K562 (cell line): Measurements from ENCODE around the gene CAMK1D.

Experiments
- CEBPB ChIP-seq: fragments of 450-650 bp; IDR thresholded peaks from 2 replicates; pipeline ENCODE4 v1.6.1; 2016; ENCODE audit warnings: missing genetic modification characterization, missing compliant biosample characterization
- CREB1 ChIP-seq, 2 experiments: sonication (generic) in 1 of 2; formaldehyde crosslinking in 1 of 2; IDR thresholded peaks; 2 replicates each; pipeline versions ENCODE4 v1.6.1 to v1.8.0; 2012 to 2022; ENCODE audit warnings: inconsistent platforms in 1 of 2, mild to moderate bottlenecking in 1 of 2, missing genetic modification reagents in 1 of 2, moderate library complexity in 1 of 2
- FOS ChIP-seq: IDR thresholded peaks from 3 replicates; pipeline ENCODE4 v1.6.1; 2011; ENCODE audit not compliant: insufficient read length; ENCODE audit errors: extremely low read depth
- FOXA1 ChIP-seq: fragments of 450-650 bp; IDR thresholded peaks from 2 replicates; pipeline ENCODE4 v1.6.1; 2016; ENCODE audit warnings: mild to moderate bottlenecking, borderline replicate concordance
- GTF2E2 ChIP-seq: fragments of 200-800 bp; sonication (Bioruptor generic); IDR thresholded peaks from 2 replicates; pipeline ENCODE4 v1.6.1; 2016; ENCODE audit warnings: missing genetic modification characterization, missing compliant biosample characterization
- HCFC1 ChIP-seq: IDR thresholded peaks from 2 replicates; pipeline ENCODE4 v1.6.1; 2012; ENCODE audit warnings: low read depth, low read length, improper control_type of control experiment
- POLR2A ChIP-seq: fragments of 450-650 bp; conservative IDR thresholded peaks from 2 replicates; pipeline ENCODE4 v1.6.1; 2016
- SMC3 ChIP-seq: conservative IDR thresholded peaks from 2 replicates; pipeline ENCODE4 v1.6.1; 2011; ENCODE audit warnings: low read depth, low read length, improper control_type of control experiment; ENCODE audit not compliant: insufficient read depth
- SOX6 ChIP-seq: fragments of 450-650 bp; IDR thresholded peaks from 2 replicates; pipeline ENCODE4 v1.6.1; 2014; ENCODE audit warnings: mild to moderate bottlenecking
- ZNF274 ChIP-seq: IDR thresholded peaks from 2 replicates; pipeline ENCODE4 v1.6.1; 2011; ENCODE audit warnings: low read depth, mild to moderate bottlenecking, low read length, moderate library complexity, borderline replicate concordance
- TF ChIP-seq, protein P1 (sequence below), 3 experiments: IDR thresholded peaks in 2 of 3; conservative IDR thresholded peaks in 1 of 3; 2 replicates each; pipeline ENCODE4 v1.5.1; 2011 to 2012; ENCODE audit warnings: low read length in 3 of 3, mild to moderate bottlenecking in 3 of 3, control low read depth in 2 of 3, improper control_type of control experiment in 1 of 3, inconsistent platforms in 1 of 3, low read depth in 1 of 3, mixed read lengths in 1 of 3, moderate library complexity in 1 of 3; ENCODE audit not compliant: insufficient read depth in 2 of 3
- TF ChIP-seq, protein P2 (sequence below): IDR thresholded peaks from 3 replicates; pipeline ENCODE4 v1.6.1; 2011; ENCODE audit warnings: borderline replicate concordance, mild to moderate bottlenecking; ENCODE audit not compliant: insufficient read length, insufficient read depth
- TF ChIP-seq, protein P3 (sequence below): fragments of 250-450 bp; sonication (Bioruptor Pico); IDR thresholded peaks from 2 replicates; pipeline ENCODE4 v1.4.0; 2020; ENCODE audit warnings: mild to moderate bottlenecking, moderate library complexity

DNA sequence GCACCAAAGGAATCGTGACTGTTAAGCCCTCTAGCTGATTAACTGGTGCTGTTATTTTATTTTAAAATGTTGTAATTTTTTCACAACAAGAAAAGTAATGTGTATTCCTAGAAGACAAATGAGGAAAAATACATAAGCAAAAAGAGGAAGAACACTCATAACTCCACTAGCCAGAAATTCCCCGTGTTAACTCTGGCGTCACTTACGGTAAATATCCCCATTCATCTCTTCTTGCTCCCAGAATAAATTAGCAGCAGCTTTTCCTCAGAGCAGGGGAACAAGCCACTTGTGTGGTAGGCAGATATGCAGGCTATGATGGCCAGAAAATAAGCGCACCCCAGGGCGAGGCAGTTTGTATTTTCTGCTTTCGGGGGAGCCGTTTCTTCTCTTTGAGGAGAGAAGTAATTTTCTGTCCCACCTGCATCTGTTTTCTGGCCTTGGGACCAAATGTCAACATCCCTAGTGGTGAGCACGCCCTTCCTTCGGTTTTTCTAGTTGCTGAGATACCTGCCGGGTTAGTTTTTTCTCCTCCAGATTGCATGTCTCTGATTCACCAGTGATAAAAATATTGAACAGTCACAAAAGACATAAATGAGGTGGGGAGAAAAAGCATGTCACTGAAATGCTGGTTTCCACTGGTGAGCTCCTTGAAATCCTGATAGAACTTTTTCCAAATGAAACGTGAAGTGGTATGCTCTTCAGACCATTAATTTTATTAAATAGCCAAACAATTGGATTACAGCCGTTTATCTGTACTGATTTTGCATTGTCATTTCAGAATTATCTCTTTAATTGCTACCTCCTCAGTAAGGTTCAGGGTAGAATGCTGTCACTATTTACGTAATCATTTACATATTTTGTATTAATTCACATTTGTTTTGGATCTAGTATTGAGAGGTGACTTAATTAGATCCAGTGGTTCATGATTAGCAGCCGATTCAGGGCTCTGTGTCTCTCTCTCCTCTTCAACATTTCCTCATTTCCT is 268.1 kb downstream of the CAMK1D start:
- TF ChIP-seq FOXA1 (no peak), POLR2A (no peak), CEBPB (no peak), SOX6 (no peak), GTF2E2 (tag) (no peak), HCFC1 (no peak), CREB1 (IDR thresholded peaks at IDR 0.05) (no peak), CREB1 (CRISPR knock-in tag; IDR thresholded peaks at IDR 0.05) (no peak), ZNF274 (no peak), FOS (no peak), SMC3 (no peak)
- TF ChIP-seq, protein P1, sequence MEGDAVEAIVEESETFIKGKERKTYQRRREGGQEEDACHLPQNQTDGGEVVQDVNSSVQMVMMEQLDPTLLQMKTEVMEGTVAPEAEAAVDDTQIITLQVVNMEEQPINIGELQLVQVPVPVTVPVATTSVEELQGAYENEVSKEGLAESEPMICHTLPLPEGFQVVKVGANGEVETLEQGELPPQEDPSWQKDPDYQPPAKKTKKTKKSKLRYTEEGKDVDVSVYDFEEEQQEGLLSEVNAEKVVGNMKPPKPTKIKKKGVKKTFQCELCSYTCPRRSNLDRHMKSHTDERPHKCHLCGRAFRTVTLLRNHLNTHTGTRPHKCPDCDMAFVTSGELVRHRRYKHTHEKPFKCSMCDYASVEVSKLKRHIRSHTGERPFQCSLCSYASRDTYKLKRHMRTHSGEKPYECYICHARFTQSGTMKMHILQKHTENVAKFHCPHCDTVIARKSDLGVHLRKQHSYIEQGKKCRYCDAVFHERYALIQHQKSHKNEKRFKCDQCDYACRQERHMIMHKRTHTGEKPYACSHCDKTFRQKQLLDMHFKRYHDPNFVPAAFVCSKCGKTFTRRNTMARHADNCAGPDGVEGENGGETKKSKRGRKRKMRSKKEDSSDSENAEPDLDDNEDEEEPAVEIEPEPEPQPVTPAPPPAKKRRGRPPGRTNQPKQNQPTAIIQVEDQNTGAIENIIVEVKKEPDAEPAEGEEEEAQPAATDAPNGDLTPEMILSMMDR (IDR thresholded peaks at IDR 0.05 in 2 of 3, conservative IDR thresholded peaks at IDR 0.05 in 1 of 3; ENCODE audit: insufficient read depth in 2 of 3, low read depth in 1 of 3, low read length in 3 of 3): no peak
- TF ChIP-seq, protein P2, sequence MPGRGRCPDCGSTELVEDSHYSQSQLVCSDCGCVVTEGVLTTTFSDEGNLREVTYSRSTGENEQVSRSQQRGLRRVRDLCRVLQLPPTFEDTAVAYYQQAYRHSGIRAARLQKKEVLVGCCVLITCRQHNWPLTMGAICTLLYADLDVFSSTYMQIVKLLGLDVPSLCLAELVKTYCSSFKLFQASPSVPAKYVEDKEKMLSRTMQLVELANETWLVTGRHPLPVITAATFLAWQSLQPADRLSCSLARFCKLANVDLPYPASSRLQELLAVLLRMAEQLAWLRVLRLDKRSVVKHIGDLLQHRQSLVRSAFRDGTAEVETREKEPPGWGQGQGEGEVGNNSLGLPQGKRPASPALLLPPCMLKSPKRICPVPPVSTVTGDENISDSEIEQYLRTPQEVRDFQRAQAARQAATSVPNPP: no peak
- TF ChIP-seq, protein P3, sequence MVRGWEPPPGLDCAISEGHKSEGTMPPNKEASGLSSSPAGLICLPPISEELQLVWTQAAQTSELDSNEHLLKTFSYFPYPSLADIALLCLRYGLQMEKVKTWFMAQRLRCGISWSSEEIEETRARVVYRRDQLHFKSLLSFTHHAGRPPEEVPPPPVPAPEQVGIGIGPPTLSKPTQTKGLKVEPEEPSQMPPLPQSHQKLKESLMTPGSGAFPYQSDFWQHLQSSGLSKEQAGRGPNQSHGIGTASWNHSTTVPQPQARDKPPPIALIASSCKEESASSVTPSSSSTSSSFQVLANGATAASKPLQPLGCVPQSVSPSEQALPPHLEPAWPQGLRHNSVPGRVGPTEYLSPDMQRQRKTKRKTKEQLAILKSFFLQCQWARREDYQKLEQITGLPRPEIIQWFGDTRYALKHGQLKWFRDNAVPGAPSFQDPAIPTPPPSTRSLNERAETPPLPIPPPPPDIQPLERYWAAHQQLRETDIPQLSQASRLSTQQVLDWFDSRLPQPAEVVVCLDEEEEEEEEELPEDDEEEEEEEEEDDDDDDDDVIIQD: no peak
